Smooth muscle cell (in vitro differentiated cells): ENCODE results near the gene ZNF398. TPM values are rescaled to one million over a fixed set of nuclear protein-coding genes. Genes with fewer than 3 reads are reported as not detected.
"Not testable (repeated sequence)": the region's sequence is repeated elsewhere in the genome, so short reads cannot be mapped to it uniquely, and the experiment has no call there.

Experiments
- DNase-seq: peaks from one replicate; lab custom pipeline; 2025; ENCODE audit not compliant: unreplicated experiment; lab: John Stamatoyannopoulos, UW
- H2AFZ ChIP-seq: fragments of 200-600 bp; sonication (generic); 2 replicates; pipeline ENCODE4 v1.6.0; 2016; ENCODE audit warnings: antibody characterized with exemption, low read depth, mild to moderate bottlenecking
- H3F3A ChIP-seq: fragments of 200-600 bp; sonication (generic); 2 replicates; pipeline ENCODE4 v1.6.0; 2017; ENCODE audit warnings: antibody characterized with exemption, low read depth
- H3K27ac ChIP-seq: fragments of 200-600 bp; sonication (generic); 2 replicates; pipeline ENCODE4 v1.5.1; 2016; ENCODE audit warnings: low read depth, mild to moderate bottlenecking
- H3K27me3 ChIP-seq: fragments of 200-600 bp; sonication (generic); 2 replicates; pipeline ENCODE4 v1.6.1; 2016; ENCODE audit warnings: low read depth, mild to moderate bottlenecking
- H3K36me3 ChIP-seq: fragments of 200-600 bp; sonication (generic); 2 replicates; pipeline ENCODE4 v1.5.1; 2016; ENCODE audit warnings: low read depth
- H3K4me1 ChIP-seq: fragments of 200-600 bp; sonication (generic); 2 replicates; pipeline ENCODE4 v1.5.1; 2016; ENCODE audit warnings: low read depth
- H3K4me2 ChIP-seq: fragments of 200-600 bp; sonication (generic); 2 replicates; pipeline ENCODE4 v1.6.0; 2016; ENCODE audit warnings: mild to moderate bottlenecking
- H3K4me3 ChIP-seq: fragments of 200-600 bp; sonication (generic); 2 replicates; pipeline ENCODE4 v1.5.1; 2016; ENCODE audit warnings: mild to moderate bottlenecking
- H3K79me2 ChIP-seq: fragments of 200-600 bp; sonication (generic); 2 replicates; pipeline ENCODE4 v1.6.0; 2016; ENCODE audit warnings: low read depth, mild to moderate bottlenecking
- H3K9ac ChIP-seq: fragments of 200-600 bp; sonication (generic); 2 replicates; pipeline ENCODE4 v1.6.0; 2016; ENCODE audit warnings: low read depth
- H3K9me3 ChIP-seq: fragments of 200-600 bp; sonication (generic); replicated peaks from 2 replicates; pipeline ENCODE4 v1.5.1; 2016; ENCODE audit warnings: low read depth
- H4K20me1 ChIP-seq: fragments of 200-600 bp; sonication (generic); 2 replicates; pipeline ENCODE4 v1.6.0; 2016; ENCODE audit warnings: low read depth
- WGBS: methylation state at CpG from one replicate; pipeline ENCODE4 v1.1.7; 2016; ENCODE audit warnings: low lambda C conversion rate; 5-methylcytosine and 5-hydroxymethylcytosine counted together
- polyA plus RNA-seq: library from polyadenylated mRNA; unstranded; fragments of >200 nt; fragmentation: Nextera tagmentation; extraction: Ambion mirVana; gene quantifications from 2 replicates; pipeline ENCODE4 v1.2.1, GENCODE V29; 2016
- total RNA-seq: library from RNA; depleted of rRNA; stranded (reverse); fragments of >200 nt; gene quantifications from 2 replicates; pipeline ENCODE4 v1.2.3, GENCODE V29; 2014
- TF ChIP-seq, protein P1 (sequence below): fragments of 200-600 bp; sonication (generic); IDR thresholded peaks from 2 replicates; pipeline ENCODE4 v1.5.1; 2017; ENCODE audit warnings: borderline replicate concordance, mild to moderate bottlenecking, antibody characterized with exemption; ENCODE audit not compliant: insufficient read depth, poor library complexity, severe bottlenecking

Gene ZNF398
- total and polyA plus RNA-seq, 2 experiments from 2014 or later, result 9.0 to 15.1 TPM

DNA sequence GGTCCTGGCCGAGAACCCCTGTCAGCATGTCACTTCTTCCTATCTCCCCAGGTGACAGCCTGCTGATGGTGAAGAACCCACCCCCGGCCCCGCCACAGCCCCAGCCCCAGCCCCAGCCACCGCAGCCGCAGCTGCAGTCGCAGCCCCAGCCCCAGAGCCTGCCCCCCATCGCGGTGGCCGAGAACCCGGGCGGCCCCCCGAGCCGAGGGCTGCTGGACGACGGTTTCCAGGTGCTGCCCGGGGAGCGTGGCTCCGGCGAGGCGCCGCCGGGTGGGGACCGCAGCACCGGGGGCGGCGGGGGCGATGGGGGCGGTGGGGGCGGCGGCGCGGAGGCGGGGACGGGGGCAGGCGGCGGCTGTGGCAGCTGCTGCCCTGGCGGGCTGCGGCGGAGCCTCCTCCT lies 76.5 kb downstream of the ZNF398 start:
- Histone ChIP-seq H3F3A (peaks cover under 1% of the 10 kb centered on the region), H4K20me1 (peaks cover 4% of the 10 kb centered on the region), H3K9me3 (no peaks in the 10 kb centered on the region), H3K36me3 (no peaks in the 10 kb centered on the region), H3K27me3 (no peaks in the 10 kb centered on the region), H3K4me2 (no peak overlapping the region), H3K79me2 (no peaks in the 10 kb centered on the region), H3K4me3 (no peak overlapping the region), H3K4me1 (no peaks in the 10 kb centered on the region), H3K9ac (no peak overlapping the region), H3K27ac (no peak overlapping the region), H2AFZ (no peak overlapping the region)
- TF ChIP-seq, protein P1, sequence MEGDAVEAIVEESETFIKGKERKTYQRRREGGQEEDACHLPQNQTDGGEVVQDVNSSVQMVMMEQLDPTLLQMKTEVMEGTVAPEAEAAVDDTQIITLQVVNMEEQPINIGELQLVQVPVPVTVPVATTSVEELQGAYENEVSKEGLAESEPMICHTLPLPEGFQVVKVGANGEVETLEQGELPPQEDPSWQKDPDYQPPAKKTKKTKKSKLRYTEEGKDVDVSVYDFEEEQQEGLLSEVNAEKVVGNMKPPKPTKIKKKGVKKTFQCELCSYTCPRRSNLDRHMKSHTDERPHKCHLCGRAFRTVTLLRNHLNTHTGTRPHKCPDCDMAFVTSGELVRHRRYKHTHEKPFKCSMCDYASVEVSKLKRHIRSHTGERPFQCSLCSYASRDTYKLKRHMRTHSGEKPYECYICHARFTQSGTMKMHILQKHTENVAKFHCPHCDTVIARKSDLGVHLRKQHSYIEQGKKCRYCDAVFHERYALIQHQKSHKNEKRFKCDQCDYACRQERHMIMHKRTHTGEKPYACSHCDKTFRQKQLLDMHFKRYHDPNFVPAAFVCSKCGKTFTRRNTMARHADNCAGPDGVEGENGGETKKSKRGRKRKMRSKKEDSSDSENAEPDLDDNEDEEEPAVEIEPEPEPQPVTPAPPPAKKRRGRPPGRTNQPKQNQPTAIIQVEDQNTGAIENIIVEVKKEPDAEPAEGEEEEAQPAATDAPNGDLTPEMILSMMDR, result no peak
- no peak for DNase-seq
- 80% methylated on average over 1 of the region's 39 CpGs for WGBS

DNA sequence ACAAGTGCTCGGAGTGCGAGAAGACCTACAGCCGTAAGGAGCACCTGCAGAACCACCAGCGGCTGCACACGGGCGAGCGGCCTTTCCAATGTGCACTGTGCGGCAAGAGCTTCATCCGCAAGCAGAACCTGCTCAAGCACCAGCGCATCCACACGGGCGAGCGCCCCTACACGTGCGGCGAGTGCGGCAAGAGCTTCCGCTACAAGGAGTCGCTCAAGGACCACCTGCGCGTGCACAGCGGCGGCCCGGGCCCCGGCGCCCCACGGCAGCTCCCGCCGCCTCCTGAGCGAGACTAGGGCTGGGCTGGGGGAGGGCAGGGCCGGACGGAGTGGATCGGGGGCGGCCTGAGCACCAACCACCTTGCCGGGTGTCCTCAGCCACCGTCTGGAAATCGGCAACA lies 77.1 kb downstream of the ZNF398 start:
- H3K9me3 ChIP-seq, result no peaks in the 10 kb centered on the region
- no peak overlapping the region for H3K27ac ChIP-seq
- WGBS, result 98% methylated on average over 29 of the region's 37 CpGs
- TF ChIP-seq, protein P1, result no peak
- H3K4me2 ChIP-seq, result no peak overlapping the region
- no peaks in the 10 kb centered on the region for H3K27me3 ChIP-seq
- H2AFZ ChIP-seq, result no peak overlapping the region
- H4K20me1 ChIP-seq, result no peaks in the 10 kb centered on the region
- H3K36me3 ChIP-seq, result no peaks in the 10 kb centered on the region
- H3K9ac ChIP-seq, result no peak overlapping the region
- no peaks in the 10 kb centered on the region for H3K4me1 ChIP-seq
- H3F3A ChIP-seq, result peaks cover 5% of the 10 kb centered on the region
- no peak overlapping the region for H3K4me3 ChIP-seq
- DNase-seq, result no peak
- H3K79me2 ChIP-seq, result no peaks in the 10 kb centered on the region

DNA sequence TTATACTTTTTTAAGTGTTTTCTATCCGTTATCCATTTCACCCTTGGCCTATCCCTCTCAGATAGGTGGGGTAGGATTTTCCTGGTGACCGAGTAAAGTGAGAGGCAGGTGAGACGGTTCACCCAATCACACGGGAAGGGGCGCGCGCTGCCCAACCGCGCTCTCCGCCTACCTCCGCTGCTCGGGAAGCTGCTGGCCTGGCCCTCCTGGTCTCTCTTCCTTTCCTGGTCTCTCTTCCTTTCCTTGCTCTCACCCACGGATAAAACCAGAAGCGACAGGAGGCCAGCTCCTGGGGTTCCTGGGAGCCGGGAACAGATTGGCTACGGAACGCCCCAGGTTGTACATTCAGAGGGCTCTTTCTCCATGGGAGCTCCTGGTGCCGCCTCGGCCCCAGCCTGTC lies 77.9 kb downstream of the ZNF398 start:
- WGBS, result 98% methylated on average over 19 of the region's 19 CpGs
- Histone ChIP-seq H3K79me2 (no peaks in the 10 kb centered on the region), H3K27ac (no peak overlapping the region), H3K4me1 (no peaks in the 10 kb centered on the region), H3F3A (peaks cover 5% of the 10 kb centered on the region), H4K20me1 (no peaks in the 10 kb centered on the region), H3K4me2 (no peak overlapping the region), H3K9ac (no peak overlapping the region), H3K36me3 (no peaks in the 10 kb centered on the region), H2AFZ (no peak overlapping the region), H3K4me3 (no peak overlapping the region), H3K9me3 (no peaks in the 10 kb centered on the region), H3K27me3 (no peaks in the 10 kb centered on the region)
- no peak for DNase-seq
- TF ChIP-seq, protein P1, result no peak

DNA sequence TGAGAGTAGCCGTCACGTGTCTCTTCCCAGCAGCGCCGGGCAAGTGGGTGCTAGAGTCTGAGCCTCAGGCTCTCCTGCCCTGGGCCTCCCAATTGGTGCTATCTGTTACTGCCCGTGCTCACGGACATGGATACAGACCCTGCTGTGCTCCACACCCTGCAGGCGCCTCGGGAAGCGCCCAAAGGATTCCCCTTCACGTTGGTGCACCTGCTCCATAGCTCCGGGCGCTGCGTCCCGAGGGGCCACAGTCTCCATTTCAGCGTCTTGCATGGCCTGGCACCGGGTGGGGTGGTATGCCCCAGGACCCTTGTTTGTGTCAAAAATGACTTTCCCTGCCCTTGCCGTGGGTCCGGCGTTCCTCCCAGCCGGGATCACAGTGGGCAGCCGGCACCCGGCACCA lies 78.4 kb downstream of the ZNF398 start:
- H3K9me3 ChIP-seq, result no peaks in the 10 kb centered on the region
- DNase-seq, result no peak
- H3K27me3 ChIP-seq, result no peaks in the 10 kb centered on the region
- no peak overlapping the region for H3K27ac ChIP-seq
- no peaks in the 10 kb centered on the region for H3K4me1 ChIP-seq
- no peak overlapping the region for H3K4me3 ChIP-seq
- H3F3A ChIP-seq, result peaks cover 5% of the 10 kb centered on the region
- no peak overlapping the region for H2AFZ ChIP-seq
- TF ChIP-seq, protein P1, result no peak
- H3K79me2 ChIP-seq, result no peaks in the 10 kb centered on the region
- no peaks in the 10 kb centered on the region for H3K36me3 ChIP-seq
- no peaks in the 10 kb centered on the region for H4K20me1 ChIP-seq
- H3K4me2 ChIP-seq, result no peak overlapping the region
- no peak overlapping the region for H3K9ac ChIP-seq
- 99% methylated on average over 22 of the region's 22 CpGs for WGBS

DNA sequence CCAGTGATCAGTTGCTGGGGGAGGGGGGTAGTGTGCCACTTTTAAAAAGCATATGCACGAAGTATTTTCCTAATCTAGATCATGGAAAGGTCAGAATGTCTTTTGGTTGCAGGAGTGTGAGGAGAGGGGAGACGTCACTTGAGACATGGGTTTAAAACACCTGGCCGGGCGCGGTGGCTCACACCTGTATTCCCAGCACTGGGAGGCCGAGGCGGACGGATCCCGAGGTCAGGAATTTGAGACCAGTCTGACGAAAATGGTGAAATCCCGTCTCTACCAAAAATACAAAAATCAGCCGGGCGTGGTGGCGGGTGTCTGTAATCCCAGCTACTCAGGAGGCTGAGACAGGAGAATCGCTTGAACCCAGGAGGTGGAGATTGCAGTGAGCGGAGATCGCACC lies 79.1 kb downstream of the ZNF398 start:
- WGBS, result 96% methylated on average over 17 of the region's 17 CpGs
- not testable (repeated sequence) for H3K4me2 ChIP-seq, H2AFZ ChIP-seq, H3K27me3 ChIP-seq, H3K79me2 ChIP-seq, H3K9me3 ChIP-seq, H4K20me1 ChIP-seq, H3K27ac ChIP-seq, H3K4me1 ChIP-seq, H3K4me3 ChIP-seq, H3F3A ChIP-seq, H3K36me3 ChIP-seq, H3K9ac ChIP-seq, DNase-seq
